RKO (cell line): ENCODE measurements around the gene USP17L10.
"Not testable (repeated sequence)": the region's sequence is repeated elsewhere in the genome, so short reads cannot be mapped to it uniquely, and the experiment has no call there.

Experiments used
- DNase-seq: peaks from one replicate; pipeline ENCODE4 v3.0.0-alpha.2; 2016; ENCODE audit warnings: low spot score

The USP17L10 gene

GRCh38 chr4:9210357-9210756, at the start of gene USP17L10:
USP17L10 (plus strand) TSS chr4:9210657; CDS start chr4:9210657, 0 bp downstream.
- not testable (repeated sequence) for DNase-seq

GRCh38 chr4:9165990-9166389, 44.5 kb upstream of the USP17L10 start:
- DNase-seq = not testable (repeated sequence)

- not testable (repeated sequence) for DNase-seq
Measured at GRCh38 chr4:9169791-9170459, 40.5 kb upstream of the USP17L10 start, which contains the start of gene FAM90A26. FAM90A26 (plus strand) TSS chr4:9170409; CDS start chr4:9173173, 2,764 bp downstream.

- DNase-seq = not testable (repeated sequence)
Measured at GRCh38 chr4:9214701-9215100, 4.2 kb downstream of the USP17L10 start.

- DNase-seq = not testable (repeated sequence)
Measured at GRCh38 chr4:9215105-9215504, 4.6 kb downstream of the USP17L10 start, which contains the start of gene USP17L11. USP17L11 (plus strand) TSS chr4:9215405; CDS start chr4:9215405, 0 bp downstream.

GRCh38 chr4:9219852-9220251, 9.4 kb downstream of the USP17L10 start, which contains the start of gene USP17L12:
USP17L12 (plus strand) TSS chr4:9220152; CDS start chr4:9220152, 0 bp downstream.
- DNase-seq = not testable (repeated sequence)

GRCh38 chr4:9224596-9224995, 14.1 kb downstream of the USP17L10 start, which contains the start of gene USP17L13:
USP17L13 (plus strand) TSS chr4:9224896; CDS start chr4:9224896, 0 bp downstream.
- DNase-seq = not testable (repeated sequence)

- not testable (repeated sequence) for DNase-seq
Measured at GRCh38 chr4:9230249-9230648, 19.8 kb downstream of the USP17L10 start.

GRCh38 chr4:9234085-9234484, 23.6 kb downstream of the USP17L10 start, which contains the start of gene USP17L15:
USP17L15 (plus strand) TSS chr4:9234385; CDS start chr4:9234385, 0 bp downstream.
- not testable (repeated sequence) for DNase-seq

GRCh38 chr4:9238461-9238860, 28.0 kb downstream of the USP17L10 start:
- DNase-seq = not testable (repeated sequence)

- DNase-seq = not testable (repeated sequence)
Measured at GRCh38 chr4:9243579-9243978, 33.1 kb downstream of the USP17L10 start, which contains the start of gene USP17L17. USP17L17 (plus strand) TSS chr4:9243879; CDS start chr4:9243879, 0 bp downstream.

- peak; percentile 0 for DNase-seq
Measured at GRCh38 chr4:9247953-9248680, 37.7 kb downstream of the USP17L10 start, which contains the start of gene USP17L18. USP17L18 (plus strand) TSS chr4:9248630; CDS start chr4:9248630, 0 bp downstream.

- not testable (repeated sequence) for DNase-seq
Measured at GRCh38 chr4:9253078-9253477, 42.6 kb downstream of the USP17L10 start, which contains the start of gene USP17L19. USP17L19 (plus strand) TSS chr4:9253378; CDS start chr4:9253378, 0 bp downstream.

- not testable (repeated sequence) for DNase-seq
Measured at GRCh38 chr4:9257824-9258223, 47.4 kb downstream of the USP17L10 start, which contains the start of gene USP17L20. USP17L20 (plus strand) TSS chr4:9258124; CDS start chr4:9258124, 0 bp downstream.
